Hepatocyte (in vitro differentiated cells): ENCODE measurements around the gene RABGAP1.

Experiments
- CTCF ChIP-seq: fragments of 200-600 bp; sonication (generic); IDR thresholded peaks from 2 replicates; pipeline ENCODE4 v1.5.1; 2016; ENCODE audit warnings: antibody characterized with exemption, mild to moderate bottlenecking; ENCODE audit not compliant: poor library complexity
- EZH2 ChIP-seq: fragments of 200-600 bp; sonication (generic); IDR thresholded peaks from 2 replicates; pipeline ENCODE4 v1.6.1; 2016; ENCODE audit warnings: antibody characterized with exemption, mild to moderate bottlenecking, borderline replicate concordance

- TF ChIP-seq CTCF (no peak), EZH2 (no peak)
Measured at GRCh38 chr9:123035791-123036190, 95.0 kb downstream of the RABGAP1 start.
